ENCODE measurements around the gene DIAPH1.
A peak's percentile ranks its signal among the peaks of the same experiment; 100 is the strongest.
"Not testable (repeated sequence)": the region's sequence is repeated elsewhere in the genome, so short reads cannot be mapped to it uniquely, and the experiment has no call there.

DIAPH1 gene

GRCh38 chr5:141639357-141640050 is 20.7 kb upstream of the DIAPH1 start:
- DNase-seq: no peak

DNA sequence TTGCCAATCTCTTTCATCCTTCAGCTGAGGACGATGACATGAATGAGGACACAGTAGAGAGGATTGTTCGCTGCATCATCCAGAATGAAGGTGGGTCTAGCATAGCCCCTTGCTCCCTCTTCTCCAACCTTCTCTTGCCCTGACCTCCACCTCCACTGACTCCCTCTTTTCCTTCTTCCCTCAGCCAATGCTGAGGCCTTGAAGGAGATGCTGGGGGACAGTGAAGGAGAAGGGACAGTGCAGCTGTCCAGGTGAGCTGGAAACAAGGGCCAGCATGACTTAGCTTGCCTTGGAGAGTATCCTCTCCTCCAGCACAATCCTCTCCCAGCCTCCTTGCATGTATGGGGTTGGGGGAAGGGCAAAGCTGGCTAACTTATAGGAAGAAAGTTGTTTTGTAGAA is 20.0 kb upstream of the DIAPH1 start:
- no peak for DNase-seq

DNA sequence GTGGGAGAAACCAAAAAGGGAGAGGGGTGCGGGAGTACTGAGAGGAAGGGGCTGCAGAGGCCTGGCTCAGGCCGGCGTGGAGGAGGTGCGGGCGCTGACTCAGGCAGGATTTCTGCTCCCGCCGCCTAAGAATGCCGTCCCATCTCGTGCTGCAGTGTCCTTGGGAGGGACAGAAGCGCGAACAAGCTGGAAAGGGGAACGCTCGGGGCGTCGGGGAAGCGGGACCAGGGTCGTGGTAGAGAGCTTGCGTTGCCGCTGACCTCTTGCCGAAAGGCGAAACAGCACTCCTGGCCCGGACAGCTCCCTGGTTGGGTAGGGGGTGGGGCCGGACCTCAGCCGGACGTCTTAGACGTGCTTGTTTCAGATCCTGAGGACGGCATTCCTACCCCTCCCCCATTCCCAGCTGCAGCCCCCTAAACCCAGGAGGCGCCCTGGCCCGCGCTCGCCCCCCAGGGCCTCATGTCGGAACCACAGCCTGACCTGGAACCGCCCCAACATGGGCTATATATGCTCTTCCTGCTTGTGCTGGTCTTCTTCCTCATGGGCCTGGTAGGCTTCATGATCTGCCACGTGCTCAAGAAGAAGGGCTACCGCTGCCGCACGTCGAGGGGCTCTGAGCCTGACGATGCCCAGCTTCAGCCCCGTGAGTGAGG is 19.1 kb upstream of the DIAPH1 start:
- DNase-seq: peak; percentile 87

GRCh38 chr5:141637123-141637766 is 18.4 kb upstream of the DIAPH1 start:
- DNase-seq: peak; percentile 59

DNA sequence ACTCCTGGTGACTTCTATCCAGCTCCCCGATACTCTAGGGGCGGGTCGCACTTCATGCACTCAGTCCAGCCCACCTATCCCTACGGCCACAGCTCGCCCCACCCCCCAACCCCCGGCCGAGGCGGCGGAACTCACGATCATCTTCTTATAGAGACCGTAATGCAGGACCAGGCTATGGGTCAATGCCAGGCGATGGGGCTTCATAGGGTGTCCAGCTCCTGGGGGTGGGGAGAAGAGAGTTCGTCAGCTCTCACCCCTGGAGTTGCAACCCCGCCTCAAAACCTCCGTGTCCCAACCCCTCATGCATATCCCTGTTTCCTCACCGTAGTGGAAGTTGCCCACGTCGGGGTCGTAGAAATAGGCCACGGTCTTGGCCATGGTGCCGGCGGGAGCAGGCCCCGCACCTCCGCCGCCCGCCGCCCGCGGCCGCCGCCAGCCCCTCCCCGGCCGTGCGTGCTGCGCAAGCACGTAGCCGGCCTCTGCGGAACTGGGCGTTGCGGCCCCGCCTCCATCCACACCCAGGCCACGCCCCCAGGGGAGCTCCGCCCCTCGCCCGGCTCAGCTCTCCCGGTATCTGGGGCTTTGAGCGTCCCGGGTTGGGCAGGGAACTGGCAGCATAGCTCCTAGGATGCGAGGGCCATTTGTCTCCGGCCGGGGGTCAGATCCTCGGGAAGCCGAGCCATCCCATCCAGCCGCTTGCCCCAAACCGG is 17.8 kb upstream of the DIAPH1 start, which contains the start of the genes HDAC3 and RELL2:
TSS of gene HDAC3 (minus strand) at position 437 of the 710 bp plus-strand sequence. CDS start at position 378, 59 bp downstream.
TSS of gene RELL2 (plus strand) at position 585 of the 710 bp plus-strand sequence. CDS start 1,229 bp downstream, outside the sequence.
- peak; percentile 95 for DNase-seq

DNA sequence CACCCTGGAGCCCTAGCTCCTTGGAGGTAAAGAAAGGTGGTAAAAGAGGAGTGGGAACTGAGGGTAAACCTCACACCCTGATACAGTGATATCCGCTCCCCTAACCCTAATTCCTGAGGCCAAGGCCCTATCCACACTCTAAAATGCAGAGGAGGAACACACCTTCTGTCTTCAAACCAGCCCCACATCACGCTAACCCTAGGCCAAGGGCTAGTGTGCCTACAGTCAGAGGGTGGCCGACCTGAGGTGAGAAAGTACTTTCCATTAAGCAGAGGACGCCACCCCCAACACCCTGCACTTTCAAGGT is 17.3 kb upstream of the DIAPH1 start:
- DNase-seq: no peak

DNA sequence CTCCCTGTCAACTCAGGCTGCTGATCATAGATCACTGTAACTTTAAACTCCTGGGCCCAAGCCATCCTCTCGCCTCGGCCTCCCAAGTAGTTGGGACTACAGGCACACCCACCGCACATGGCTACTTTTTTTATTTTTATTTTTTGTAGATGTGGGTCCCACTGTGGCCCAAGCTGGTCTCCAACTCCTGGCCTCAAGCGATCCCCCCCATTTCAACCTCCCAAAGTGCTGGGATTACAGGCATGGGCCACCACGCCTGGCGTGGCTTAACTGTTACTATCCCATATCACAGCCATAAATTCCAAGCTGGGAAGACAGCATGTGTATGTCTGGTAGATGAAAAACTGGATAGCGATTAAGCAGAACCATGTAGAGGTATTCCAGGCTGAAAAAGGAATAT is 16.8 kb upstream of the DIAPH1 start:
- DNase-seq: no peak

DNA sequence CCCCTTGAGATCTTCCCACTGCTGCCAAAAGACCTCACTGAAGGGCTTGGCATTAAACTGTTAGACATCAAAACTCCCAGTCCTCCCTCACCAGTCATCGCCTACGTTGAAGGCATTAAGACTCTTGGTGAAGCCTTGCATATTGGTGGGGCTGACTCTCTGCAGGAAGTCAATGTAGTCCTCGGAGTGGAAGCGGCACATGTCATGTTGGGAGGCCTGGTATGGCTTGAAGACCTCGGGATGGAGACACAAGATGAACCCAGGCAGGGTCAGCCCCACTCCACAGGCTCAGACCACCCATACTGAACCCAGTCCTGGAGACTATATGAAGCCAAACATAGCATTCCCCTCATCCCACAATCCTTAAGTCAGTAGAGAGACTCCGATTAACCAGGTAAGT is 15.9 kb upstream of the DIAPH1 start:
- DNase-seq: no peak

- DNase-seq: peak; percentile 63
These were observed 15.2 kb upstream of the DIAPH1 start for GRCh38 chr5:141633871-141634561.

GRCh38 chr5:141632650-141633049 is 13.8 kb upstream of the DIAPH1 start:
- DNase-seq: no peak

DNA sequence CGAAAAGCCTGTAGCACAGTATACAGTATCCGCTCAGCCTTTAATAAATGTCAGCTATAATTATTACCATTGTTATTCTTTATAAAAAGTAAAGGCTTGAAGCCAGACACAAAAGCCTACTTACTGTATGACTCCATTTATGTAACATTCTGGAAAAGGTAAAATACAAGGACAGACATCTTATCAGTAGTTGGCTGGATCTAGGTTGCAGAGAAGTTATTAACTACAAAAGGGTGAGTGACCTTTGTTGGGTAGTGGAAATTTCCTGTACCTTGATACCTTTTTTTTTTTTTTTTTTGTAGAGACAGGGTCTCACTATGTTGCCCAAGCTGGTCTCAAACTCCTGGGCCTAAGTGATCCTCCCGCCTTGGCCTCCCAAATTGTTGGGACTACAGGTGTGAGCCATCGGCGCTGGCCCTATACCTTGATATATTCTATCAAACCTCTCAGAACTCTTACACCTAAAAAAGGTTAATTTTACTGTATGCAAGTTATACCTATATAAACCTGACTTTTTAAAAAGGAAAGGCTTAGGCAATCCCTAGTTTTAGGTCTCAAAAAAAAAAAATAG is 11.9 kb upstream of the DIAPH1 start:
- DNase-seq: no peak

- no peak for DNase-seq
These were observed 9.5 kb upstream of the DIAPH1 start for GRCh38 chr5:141628175-141628788.

DNA sequence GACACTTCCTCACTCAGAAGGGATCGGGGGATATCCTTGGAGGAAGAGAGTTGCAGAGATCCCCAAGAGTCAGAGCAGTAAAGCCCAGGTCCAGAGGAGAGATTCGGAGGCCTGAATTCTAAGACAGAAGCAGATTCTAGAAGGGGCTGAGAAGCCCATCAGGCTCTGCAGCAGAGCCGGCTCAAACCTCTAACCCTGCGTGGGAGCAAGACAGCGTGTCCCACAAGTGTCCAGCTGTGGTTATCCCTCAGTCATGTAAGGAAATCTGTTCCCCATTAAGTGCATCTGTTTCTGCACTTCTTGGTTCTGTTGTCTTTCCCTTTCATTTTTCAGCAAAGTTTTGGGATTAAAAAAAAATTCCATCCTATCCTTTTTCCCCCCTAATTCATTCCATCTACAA is 4.8 kb upstream of the DIAPH1 start:
- no peak for DNase-seq

- DNase-seq: no peak
These were observed 4.4 kb upstream of the DIAPH1 start for GRCh38 chr5:141623186-141623585.

GRCh38 chr5:141618030-141618803 is 583 bp downstream of the DIAPH1 start:
- peak; percentile 77 for DNase-seq

GRCh38 chr5:141617682-141618029 is 1.1 kb downstream of the DIAPH1 start:
- DNase-seq: peak; percentile 33

DNA sequence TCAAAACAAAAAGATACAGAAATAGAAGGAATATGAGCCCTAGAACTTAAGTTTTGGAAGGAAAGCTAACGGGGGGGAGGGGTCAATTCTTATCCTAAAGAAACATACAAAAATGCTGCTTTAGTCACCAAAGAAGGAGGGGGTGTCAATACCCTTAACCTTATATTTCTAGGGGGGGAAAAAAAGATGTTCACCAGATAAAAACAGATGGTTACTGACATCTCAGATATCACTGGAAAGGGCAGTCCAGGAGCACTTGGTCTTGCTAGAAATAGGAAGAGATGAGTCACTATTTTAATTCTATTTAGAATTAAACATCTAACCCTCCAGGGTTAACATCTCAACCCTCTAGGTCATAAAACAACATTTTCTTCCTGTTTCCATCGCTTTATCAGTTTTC is 1.7 kb downstream of the DIAPH1 start:
- peak; percentile 69 for DNase-seq

GRCh38 chr5:141615991-141616720 is 2.6 kb downstream of the DIAPH1 start:
- DNase-seq: no peak

DNA sequence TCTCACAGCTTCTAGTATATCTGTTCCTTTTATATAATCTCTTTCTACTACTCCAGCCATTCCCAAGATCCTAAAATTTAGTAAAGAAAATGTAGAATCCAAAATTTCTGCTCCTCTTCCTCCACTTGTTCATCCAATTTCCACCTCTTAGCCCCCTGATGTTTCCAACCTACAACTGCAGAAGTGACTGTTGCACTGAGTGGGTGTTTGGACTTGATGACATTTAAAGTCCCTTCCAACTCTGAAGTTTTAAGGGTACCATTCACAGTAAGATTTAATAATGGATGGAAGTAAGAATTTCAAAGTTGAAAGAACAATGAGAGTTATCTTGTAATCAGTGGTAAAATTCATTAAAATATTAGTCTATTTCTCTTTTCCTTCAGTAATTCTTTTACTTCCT is 5.5 kb downstream of the DIAPH1 start:
- no peak for DNase-seq

DNA sequence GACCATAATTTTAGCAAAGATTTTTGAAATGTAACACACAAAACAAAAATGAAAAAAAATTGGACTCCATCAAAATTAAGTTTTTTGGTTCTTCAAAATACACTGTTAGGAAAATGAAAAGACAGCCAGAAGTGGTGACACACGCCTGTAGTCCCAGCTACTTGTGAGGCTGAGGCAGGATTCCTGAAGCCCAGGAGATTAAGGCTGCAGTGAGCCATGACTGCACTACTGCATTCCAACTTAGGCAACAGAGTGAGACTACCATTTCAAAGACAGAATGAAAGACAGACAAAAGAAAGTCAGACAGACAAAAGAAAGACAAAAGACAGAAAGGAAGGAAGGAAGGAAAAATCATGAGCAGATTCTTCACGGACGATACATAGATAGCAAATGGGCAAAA is 7.5 kb downstream of the DIAPH1 start:
- no peak for DNase-seq

DNA sequence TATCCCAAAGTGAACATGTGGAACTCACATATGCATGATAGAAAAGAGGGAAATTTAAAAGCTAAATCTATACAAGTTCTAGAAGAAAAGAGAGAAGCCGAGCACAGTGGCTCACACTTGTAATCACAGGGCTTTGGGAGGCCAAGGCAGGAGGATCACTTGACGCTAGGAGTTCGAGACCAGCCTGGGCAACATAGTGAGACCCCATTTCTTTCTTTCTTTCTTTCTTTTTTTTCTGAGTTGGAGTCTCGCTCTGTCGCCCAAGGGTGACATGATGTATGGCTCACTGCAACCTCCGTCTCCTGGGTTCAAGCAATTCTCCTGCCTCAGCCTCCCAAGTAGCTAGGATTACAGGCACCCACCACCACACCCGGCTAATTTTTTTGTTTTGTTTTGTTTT is 8.9 kb downstream of the DIAPH1 start:
- DNase-seq: not testable (repeated sequence)

Measured in hematopoietic multipotent progenitor cell treated with erythropoietin and hydrocortisone succinate and interleukin-3 and kit ligand, for 4 days (in vitro differentiated cells).